Measurements from ENCODE around the gene DGKI. TPM values are rescaled to one million over a fixed set of nuclear protein-coding genes. Genes with fewer than 3 reads are reported as not detected.

Gene DGKI
- total RNA-seq, 1 experiment from 2014 or later, result 0.15 TPM

DNA sequence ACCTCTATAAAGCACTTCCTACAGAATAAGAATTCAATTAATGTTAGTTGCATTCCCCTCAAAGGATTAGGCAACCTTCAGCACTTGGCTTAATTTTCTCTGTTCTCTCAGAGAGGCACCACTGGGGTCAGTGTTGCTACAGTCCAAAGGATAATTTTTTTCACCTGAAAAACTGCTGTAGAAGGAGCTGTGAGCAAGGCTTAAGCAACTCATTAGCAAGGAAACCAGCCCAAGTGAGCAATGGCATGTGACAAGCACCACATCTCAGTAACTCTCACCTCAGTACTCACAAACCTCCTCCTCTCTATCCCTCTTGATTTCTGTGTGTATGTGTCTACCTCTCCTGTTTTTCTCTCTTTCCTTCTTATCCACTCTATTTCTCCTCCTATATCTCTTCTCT is 55.9 kb downstream of the DGKI start:
- H2AFZ ChIP-seq (ENCODE audit: low read depth, low read length, poor library complexity, severe bottlenecking), result no peak overlapping the region
- no peaks in the 10 kb centered on the region for H3K79me2 ChIP-seq (ENCODE audit: insufficient read depth, low read length)
- H3K36me3 ChIP-seq (ENCODE audit: control insufficient read depth in 1 of 2, insufficient read depth in 2 of 2, low read length in 2 of 2), result no peaks in the 10 kb centered on the region
- ChIA-PET POLR2A (no interaction called here), CTCF (no interaction called here), RAD21 (ENCODE audit: low non-redundant PET in 1 of 2, low total read pairs in 2 of 2, uncharacterized antibody in 2 of 2, unreplicated experiment in 2 of 2) (no interaction called here)
- no peak for ATAC-seq
- H3K9ac ChIP-seq (ENCODE audit: low read length), result no peak overlapping the region
- H3K27ac ChIP-seq (ENCODE audit: low read depth, low read length), result no peak overlapping the region
- H3K4me2 ChIP-seq (ENCODE audit: low read length), result no peak overlapping the region
- no peak overlapping the region for H3K4me3 ChIP-seq (replicated peaks in 1 of 2; ENCODE audit: low read depth in 1 of 2, low read length in 2 of 2)
- DNase-seq (ENCODE audit: low read depth, low spot score), result no peak
- no peaks in the 10 kb centered on the region for H3K4me1 ChIP-seq (ENCODE audit: control insufficient read depth in 1 of 2, insufficient read depth in 2 of 2, low read length in 2 of 2)
- no peaks in the 10 kb centered on the region for H3K9me3 ChIP-seq (ENCODE audit: control insufficient read depth in 1 of 2, insufficient read depth in 1 of 2, low read depth in 1 of 2, low read length in 2 of 2)
- H4K20me1 ChIP-seq (ENCODE audit: insufficient read depth), result no peaks in the 10 kb centered on the region
- peaks cover 25% of the 10 kb centered on the region for H3K27me3 ChIP-seq (ENCODE audit: insufficient read depth, low read length)
- no peak for TF ChIP-seq CEBPB (IDR thresholded peaks at IDR 0.05; ENCODE audit: low read depth)
- no peak for TF ChIP-seq SP1 (IDR thresholded peaks at IDR 0.05; ENCODE audit: low read depth)
- no peak for TF ChIP-seq JUND (IDR thresholded peaks at IDR 0.05)
- no peak for TF ChIP-seq RAD21 (IDR thresholded peaks at IDR 0.05; ENCODE audit: low read depth)
- intact Hi-C loops (cut with micrococcal nuclease), result no loop called here
- H3K9me2 ChIP-seq (ENCODE audit: insufficient read depth), result no peaks in the 10 kb centered on the region
- BruUV-seq (replicated peaks), result no TSS peak

DNA sequence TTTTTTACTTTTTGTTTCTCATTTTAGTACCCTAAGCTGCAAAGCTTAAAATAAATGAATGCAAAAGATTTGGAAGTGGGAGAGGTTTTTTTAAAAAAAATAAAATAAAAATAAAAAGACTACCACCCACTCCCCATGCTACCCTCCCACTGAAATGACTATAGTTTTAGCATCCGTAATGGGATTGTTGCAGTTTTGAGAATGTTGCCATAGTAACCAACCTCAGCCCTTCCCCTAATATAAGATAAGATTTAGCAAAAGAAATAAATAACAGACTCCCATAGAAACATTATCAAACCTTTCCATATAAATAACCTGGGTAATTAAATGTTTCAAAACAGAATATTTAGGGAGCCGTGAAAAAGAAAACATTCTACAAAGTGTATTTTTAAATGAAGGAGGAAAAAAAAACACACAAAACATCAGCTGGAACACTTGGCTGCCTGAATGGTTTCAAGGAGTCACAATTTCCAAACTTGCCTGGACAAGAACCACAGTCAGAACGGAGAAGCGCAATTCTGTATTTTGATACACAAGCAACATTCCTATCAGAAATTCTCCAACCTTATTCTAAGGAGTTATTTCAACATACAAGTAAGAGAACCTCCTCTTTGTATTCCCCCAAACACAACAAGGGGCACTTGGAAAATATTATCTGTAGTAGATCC is 57.4 kb downstream of the DGKI start:
- no peak for ATAC-seq
- no TSS peak for BruUV-seq (replicated peaks)
- intact Hi-C loops (cut with micrococcal nuclease), result no loop called here
- CTCF ChIA-PET, result no interaction called here
- Histone ChIP-seq H4K20me1 (ENCODE audit: insufficient read depth) (no peaks in the 10 kb centered on the region), H3K27me3 (ENCODE audit: insufficient read depth, low read length) (peaks cover 25% of the 10 kb centered on the region), H3K4me1 (ENCODE audit: control insufficient read depth in 1 of 2, insufficient read depth in 2 of 2, low read length in 2 of 2) (no peaks in the 10 kb centered on the region), H3K9me2 (ENCODE audit: insufficient read depth) (no peaks in the 10 kb centered on the region), H3K79me2 (ENCODE audit: insufficient read depth, low read length) (no peaks in the 10 kb centered on the region), H3K4me2 (ENCODE audit: low read length) (no peak overlapping the region), H3K27ac (ENCODE audit: low read depth, low read length) (no peak overlapping the region), H3K4me3 (replicated peaks in 1 of 2; ENCODE audit: low read depth in 1 of 2, low read length in 2 of 2) (no peak overlapping the region), H2AFZ (ENCODE audit: low read depth, low read length, poor library complexity, severe bottlenecking) (no peak overlapping the region), H3K36me3 (ENCODE audit: control insufficient read depth in 1 of 2, insufficient read depth in 2 of 2, low read length in 2 of 2) (no peaks in the 10 kb centered on the region), H3K9ac (ENCODE audit: low read length) (no peak overlapping the region), H3K9me3 (ENCODE audit: control insufficient read depth in 1 of 2, insufficient read depth in 1 of 2, low read depth in 1 of 2, low read length in 2 of 2) (no peaks in the 10 kb centered on the region)
- TF ChIP-seq ELF1 (IDR thresholded peaks at IDR 0.05; ENCODE audit: borderline replicate concordance, low read depth), result no peak
- TF ChIP-seq CEBPB (IDR thresholded peaks at IDR 0.05; ENCODE audit: low read depth), result no peak
- no peak for TF ChIP-seq YY1 (IDR thresholded peaks at IDR 0.05; ENCODE audit: extremely low read depth, insufficient replicate concordance, low read depth, low read length)
- no peak for TF ChIP-seq CTCF (IDR thresholded peaks at IDR 0.05 in 2 of 3, conservative IDR thresholded peaks at IDR 0.05 in 1 of 3; ENCODE audit: borderline replicate concordance in 1 of 3, insufficient read depth in 1 of 3, low read depth in 2 of 3, low read length in 2 of 3)
- no peak for TF ChIP-seq POLR2A (IDR thresholded peaks at IDR 0.05; ENCODE audit: borderline replicate concordance, extremely low read depth, insufficient read depth, insufficient read length)
- no peak for TF ChIP-seq SP1 (IDR thresholded peaks at IDR 0.05; ENCODE audit: low read depth)
- POLR2A ChIA-PET, result no interaction called here
- DNase-seq (ENCODE audit: low read depth, low spot score), result no peak
- RAD21 ChIA-PET (ENCODE audit: low non-redundant PET in 1 of 2, low total read pairs in 2 of 2, uncharacterized antibody in 2 of 2, unreplicated experiment in 2 of 2), result no interaction called here

Data from HCT116 (cell line).